ENCODE measurements around the gene CNBP. TPM values are rescaled to one million over a fixed set of nuclear protein-coding genes. Genes with fewer than 3 reads are reported as not detected.
A peak's percentile ranks its signal among the peaks of the same experiment; 100 is the strongest.

The CNBP gene
- total and polyA plus RNA-seq, 7 donors: 423 to 850 (median 754) TPM

DNA sequence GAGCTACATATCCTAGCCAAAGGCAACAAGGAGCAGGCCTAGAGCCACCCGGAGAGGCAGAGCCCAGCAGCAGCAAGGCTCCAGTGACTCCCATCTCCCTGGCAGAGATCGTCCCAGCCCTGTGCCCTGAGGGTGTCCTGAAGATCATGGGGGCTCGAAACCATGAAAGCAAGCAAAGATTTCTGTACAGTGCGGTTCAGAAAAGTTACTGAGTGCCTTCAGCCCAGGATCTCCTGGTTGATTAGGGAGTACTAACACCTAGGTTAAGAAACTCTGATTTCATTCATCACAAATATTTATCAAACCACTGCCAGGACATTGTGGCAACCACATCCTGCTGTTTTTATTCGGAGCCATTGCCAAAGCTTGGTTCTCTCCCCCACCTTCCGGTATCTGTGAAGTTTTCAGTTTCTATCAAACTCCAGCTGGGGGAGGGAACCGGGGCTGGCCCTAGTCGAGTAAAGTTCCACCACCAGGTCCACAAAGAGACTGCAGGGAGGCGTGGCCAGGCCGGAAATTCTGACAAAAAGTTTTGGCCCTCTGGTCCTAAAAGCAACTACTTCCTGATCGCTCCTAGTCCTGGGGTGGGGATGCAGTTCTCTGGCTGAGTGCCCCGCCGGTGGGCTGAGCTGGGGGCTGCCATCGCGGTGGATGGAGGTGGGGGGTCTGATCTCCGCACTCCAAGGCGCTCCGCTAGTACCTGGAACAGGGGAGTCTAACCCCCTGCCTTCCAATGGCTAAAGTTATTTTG is 63.3 kb downstream of the CNBP start:
- peak; percentile 86 to 89 for DNase-seq

GRCh38 chr3:129119365-129120100 is 64.2 kb downstream of the CNBP start:
- peak overlapping the region; percentile 90 for H3K4me3 ChIP-seq
- no peak for DNase-seq
- H3K27ac ChIP-seq: no peak overlapping the region
- TF ChIP-seq, protein P1, sequence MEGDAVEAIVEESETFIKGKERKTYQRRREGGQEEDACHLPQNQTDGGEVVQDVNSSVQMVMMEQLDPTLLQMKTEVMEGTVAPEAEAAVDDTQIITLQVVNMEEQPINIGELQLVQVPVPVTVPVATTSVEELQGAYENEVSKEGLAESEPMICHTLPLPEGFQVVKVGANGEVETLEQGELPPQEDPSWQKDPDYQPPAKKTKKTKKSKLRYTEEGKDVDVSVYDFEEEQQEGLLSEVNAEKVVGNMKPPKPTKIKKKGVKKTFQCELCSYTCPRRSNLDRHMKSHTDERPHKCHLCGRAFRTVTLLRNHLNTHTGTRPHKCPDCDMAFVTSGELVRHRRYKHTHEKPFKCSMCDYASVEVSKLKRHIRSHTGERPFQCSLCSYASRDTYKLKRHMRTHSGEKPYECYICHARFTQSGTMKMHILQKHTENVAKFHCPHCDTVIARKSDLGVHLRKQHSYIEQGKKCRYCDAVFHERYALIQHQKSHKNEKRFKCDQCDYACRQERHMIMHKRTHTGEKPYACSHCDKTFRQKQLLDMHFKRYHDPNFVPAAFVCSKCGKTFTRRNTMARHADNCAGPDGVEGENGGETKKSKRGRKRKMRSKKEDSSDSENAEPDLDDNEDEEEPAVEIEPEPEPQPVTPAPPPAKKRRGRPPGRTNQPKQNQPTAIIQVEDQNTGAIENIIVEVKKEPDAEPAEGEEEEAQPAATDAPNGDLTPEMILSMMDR (IDR thresholded peaks at IDR 0.05): no peak
- H3K36me3 ChIP-seq (ENCODE audit: insufficient read depth in 1 of 2, low read depth in 1 of 2): peaks cover 0 to 9% of the 10 kb centered on the region in 2 donors
- 62 to 68% (median 66%) methylated on average over 13 of the region's 13 CpGs for WGBS, 3 donors
- ATAC-seq: no peak
- no peaks in the 10 kb centered on the region for H3K27me3 ChIP-seq (ENCODE audit: insufficient read depth in 3 of 3, low read length in 2 of 3)
- peaks cover 10% of the 10 kb centered on the region for H3K4me1 ChIP-seq
- no peaks in the 10 kb centered on the region for H3K9me3 ChIP-seq
- intact Hi-C loops (cut with DNase I): loop anchor here in 1 of 2 donors (10.0 kb wide), 1 partner anchor 145 kb away; no protein-coding TSS in a partner anchor

More for the DNA sequence above, 63.3 kb downstream of the CNBP start:
- Histone ChIP-seq H3K36me3 (ENCODE audit: insufficient read depth in 1 of 2, low read depth in 1 of 2) (peaks cover 0 to 5% of the 10 kb centered on the region in 2 donors), H3K4me3 (peak overlapping the region; percentile 90), H3K4me1 (peaks cover 10% of the 10 kb centered on the region), H3K27ac (peak overlapping the region; percentile 84), H3K27me3 (ENCODE audit: insufficient read depth in 3 of 3, low read length in 2 of 3) (no peaks in the 10 kb centered on the region), H3K9me3 (no peaks in the 10 kb centered on the region)
- WGBS, 3 donors: 4 to 6% (median 4%) methylated on average over 18 of the region's 18 CpGs
- TF ChIP-seq, protein P1 (IDR thresholded peaks at IDR 0.05): peak; percentile 35
- intact Hi-C loops (cut with DNase I): loop anchor here in 1 of 2 donors (10.0 kb wide), 1 partner anchor 146 kb away; no protein-coding TSS in a partner anchor
- ATAC-seq: peak; percentile 37 to 59 (median 50)

DNA sequence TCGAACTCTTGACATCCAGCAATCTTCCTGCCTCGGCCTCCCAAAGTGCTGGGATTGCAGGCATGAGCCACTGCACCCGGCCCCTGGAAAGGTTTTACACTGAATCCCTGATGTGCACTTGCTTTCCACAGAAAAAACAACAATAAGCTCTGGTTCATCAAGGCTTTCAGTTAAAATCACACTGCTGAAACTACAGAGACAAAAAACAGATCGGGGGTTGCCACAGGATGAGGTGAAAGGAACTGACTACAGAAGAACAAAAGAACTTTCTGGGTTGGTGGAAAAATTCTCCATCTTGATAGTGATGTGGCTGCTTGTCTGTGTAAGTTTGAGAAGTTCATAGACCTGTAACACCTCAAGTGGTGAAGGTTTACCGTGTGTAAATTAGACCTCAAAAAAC is 65.0 kb downstream of the CNBP start:
- peaks cover 10% of the 10 kb centered on the region for H3K4me1 ChIP-seq
- intact Hi-C loops (cut with DNase I): no loop called here
- no peak overlapping the region for H3K27ac ChIP-seq
- no peaks in the 10 kb centered on the region for H3K27me3 ChIP-seq (ENCODE audit: insufficient read depth in 3 of 3, low read length in 2 of 3)
- whole genome bisulfite sequencing, 3 donors: 88 to 90% (median 88%) methylated on average over 5 of the region's 5 CpGs
- ATAC-seq (no peak), DNase-seq (no peak)
- H3K9me3 ChIP-seq: no peaks in the 10 kb centered on the region
- peaks cover 0 to 9% of the 10 kb centered on the region in 2 donors for H3K36me3 ChIP-seq (ENCODE audit: insufficient read depth in 1 of 2, low read depth in 1 of 2)
- TF ChIP-seq, protein P1 (IDR thresholded peaks at IDR 0.05): no peak
- no peak overlapping the region for H3K4me3 ChIP-seq

Other genes with a start within 250 kb of the CNBP start
- under 1 TPM; 0.07 to 0.86 (median 0.23) TPM for gene CFAP92, start 189.8 kb downstream of the CNBP start, total RNA-seq
- under 1 TPM; 0.09 to 0.16 (median 0.13) TPM for gene CFAP92, start 189.8 kb downstream of the CNBP start, polyA plus RNA-seq
- gene EFCC1, start 182.6 kb downstream of the CNBP start, total RNA-seq: 1 to 10 TPM in 2 of 4 donors, under 1 TPM in 2; 0.38 to 1.5 (median 0.74) TPM
- under 1 TPM; 0.11 to 0.68 (median 0.26) TPM for gene EFCC1, start 182.6 kb downstream of the CNBP start, polyA plus RNA-seq
- not detected for gene GP9, start 123.1 kb downstream of the CNBP start, total RNA-seq
- gene GP9, start 123.1 kb downstream of the CNBP start, polyA plus RNA-seq: under 1 TPM; 0.04 to 0.21 (median 0.09) TPM
- gene RAB43, start 62.1 kb downstream of the CNBP start, total RNA-seq: 1 to 10 TPM; 1.6 to 5.1 (median 2.6) TPM
- 1 to 10 TPM in 2 of 3 donors, under 1 TPM in 1; 0.62 to 1.3 (median 1.2) TPM for gene RAB43, start 62.1 kb downstream of the CNBP start, polyA plus RNA-seq
- gene ISY1, start 22.8 kb downstream of the CNBP start, total RNA-seq: 10 to 100 TPM; 25.9 to 39.3 (median 31.7) TPM
- 10 to 100 TPM; 27.6 to 56.0 (median 42.8) TPM for gene ISY1, start 22.8 kb downstream of the CNBP start, polyA plus RNA-seq
- 10 to 100 TPM; 59.7 to 85.6 (median 65.4) TPM for gene COPG1, start 65.7 kb upstream of the CNBP start, total RNA-seq
- 10 to 100 TPM; 58.4 to 96.1 (median 66.9) TPM for gene COPG1, start 65.7 kb upstream of the CNBP start, polyA plus RNA-seq
- 10 to 100 TPM; 33.9 to 37.4 (median 37.0) TPM for gene HMCES, start 95.0 kb upstream of the CNBP start, total RNA-seq
- 10 to 100 TPM; 32.6 to 35.7 (median 34.5) TPM for gene HMCES, start 95.0 kb upstream of the CNBP start, polyA plus RNA-seq
- not detected for gene EFCAB12, start 244.7 kb upstream of the CNBP start, total RNA-seq
- under 1 TPM in 2 of 3 donors, not detected in 1; 0.04 to 0.30 TPM for gene EFCAB12, start 244.7 kb upstream of the CNBP start, polyA plus RNA-seq

All from psoas muscle (tissue), 8 donors.